Measurements from ENCODE around the gene ANKRD24.
A peak's percentile ranks its signal among the peaks of the same experiment; 100 is the strongest.
"Not testable (repeated sequence)": the region's sequence is repeated elsewhere in the genome, so short reads cannot be mapped to it uniquely, and the experiment has no call there.

ANKRD24 gene

DNA sequence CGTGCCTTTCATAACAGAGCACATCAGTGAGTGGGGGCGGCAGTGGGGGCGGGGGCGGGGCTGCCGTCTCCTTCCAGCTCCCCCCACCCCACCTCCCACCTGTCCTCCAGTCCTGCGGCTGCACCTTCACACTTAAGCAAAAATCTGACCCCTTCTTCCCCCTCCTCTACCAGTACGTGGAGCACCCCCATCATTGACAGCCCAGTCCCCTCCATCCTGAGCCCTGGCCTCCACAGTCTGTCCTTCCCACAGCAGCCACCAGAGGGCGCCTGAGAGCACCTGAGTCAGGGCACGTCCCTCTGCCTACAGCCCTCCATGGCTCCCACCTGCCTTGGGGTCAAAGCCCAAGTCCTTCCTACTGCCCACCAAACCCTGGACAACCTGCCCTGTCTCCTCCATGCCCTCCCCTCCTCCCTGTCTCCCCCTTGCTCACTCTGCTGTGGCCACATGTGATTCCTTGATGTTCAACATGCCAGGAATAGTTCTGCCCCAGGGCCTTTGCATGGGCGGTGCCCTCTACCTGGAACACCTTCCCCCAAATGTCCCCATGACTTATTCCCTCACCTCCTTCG, 50.9 kb downstream of the ANKRD24 start:
- ATAC-seq: peak; percentile 21 to 24

DNA sequence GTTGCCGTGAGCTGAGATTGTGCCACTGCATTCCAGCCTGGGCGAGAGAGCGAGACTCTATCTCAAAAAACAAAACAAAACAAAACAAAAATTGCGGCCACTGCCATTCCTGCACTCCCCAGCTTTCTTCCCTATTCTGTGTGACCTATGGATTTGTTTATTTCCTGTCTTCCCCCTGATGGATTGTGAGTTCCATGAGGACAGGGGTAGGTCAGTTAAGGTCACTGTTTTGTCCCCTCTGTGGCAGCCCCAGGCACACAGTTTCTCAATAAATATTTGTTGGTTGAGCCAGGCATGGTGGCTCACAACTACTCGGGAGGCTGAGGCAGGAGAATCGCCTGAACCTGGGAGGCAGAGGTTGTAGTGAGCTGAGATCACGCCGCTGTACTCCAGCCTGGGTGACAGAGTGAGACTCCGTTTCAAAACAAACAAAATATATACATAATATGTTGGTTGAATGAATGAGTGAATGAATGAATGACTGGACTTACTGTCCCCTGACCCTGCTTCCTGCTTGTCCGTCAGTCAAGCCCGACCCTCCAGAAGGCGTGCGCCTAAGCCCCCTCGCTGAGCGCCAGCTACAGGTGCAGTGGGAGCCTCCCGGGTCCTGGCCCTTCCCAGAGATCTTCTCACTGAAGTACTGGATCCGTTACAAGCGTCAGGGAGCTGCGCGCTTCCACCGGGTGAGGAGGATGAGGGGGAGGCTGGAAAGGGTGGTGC, 51.8 kb downstream of the ANKRD24 start:
- ATAC-seq: no peak

DNA sequence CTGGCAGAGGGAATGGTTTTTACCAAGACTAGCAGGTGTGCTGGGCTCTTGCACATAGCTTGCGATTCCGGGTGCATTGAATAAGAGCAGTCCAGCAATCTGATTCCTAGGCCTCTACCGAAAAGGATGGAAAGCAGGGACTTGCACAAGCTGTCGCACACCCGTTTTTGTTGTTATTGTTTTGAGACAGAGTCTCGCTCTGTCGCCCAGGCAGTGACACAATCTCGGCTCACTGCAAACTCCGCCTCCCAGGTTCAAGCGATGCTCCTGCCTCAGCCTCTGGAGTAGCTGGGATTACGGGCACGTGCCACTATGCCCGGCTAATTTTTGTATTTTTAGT, 52.3 kb downstream of the ANKRD24 start:
- no peak for ATAC-seq

DNA sequence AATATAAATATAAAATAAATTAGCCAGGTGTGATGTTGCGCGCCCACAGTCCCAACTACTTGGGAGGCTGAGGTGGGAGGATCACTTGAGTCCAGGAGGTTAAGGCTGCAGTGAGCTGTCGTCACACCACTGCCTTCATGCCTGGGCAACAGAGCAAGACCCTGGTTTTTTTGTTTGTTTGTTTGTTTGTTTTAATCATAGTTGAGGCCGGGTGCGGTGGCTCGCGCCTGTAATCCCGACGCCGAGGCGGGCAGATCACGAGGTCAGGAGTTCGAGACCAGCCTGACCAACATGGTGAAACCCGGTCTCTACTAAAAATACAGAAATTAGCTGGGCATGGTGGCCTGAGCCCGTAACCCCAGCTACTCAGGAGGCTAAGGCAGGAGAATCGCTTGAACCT, 55.0 kb downstream of the ANKRD24 start:
- ATAC-seq: not testable (repeated sequence)

DNA sequence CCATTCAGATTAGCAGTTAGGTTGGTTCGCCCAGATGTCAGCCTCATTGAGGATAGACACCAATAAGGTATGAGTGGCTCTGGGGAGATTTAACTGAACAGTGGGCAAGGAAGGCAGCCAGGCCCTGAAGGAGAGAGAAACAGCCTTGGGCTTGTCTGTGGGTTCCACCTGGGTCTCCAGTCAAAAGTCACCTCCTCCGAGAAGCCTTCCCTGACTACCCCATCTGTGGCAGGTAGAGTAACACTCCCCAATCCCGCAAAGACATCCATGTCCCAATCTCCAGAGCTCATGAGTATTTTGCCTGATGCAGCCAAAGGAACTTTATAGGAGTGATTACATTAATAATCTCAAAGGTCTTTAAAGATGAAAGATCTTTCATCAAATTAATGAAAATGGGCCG, 56.3 kb downstream of the ANKRD24 start:
- ATAC-seq: no peak

DNA sequence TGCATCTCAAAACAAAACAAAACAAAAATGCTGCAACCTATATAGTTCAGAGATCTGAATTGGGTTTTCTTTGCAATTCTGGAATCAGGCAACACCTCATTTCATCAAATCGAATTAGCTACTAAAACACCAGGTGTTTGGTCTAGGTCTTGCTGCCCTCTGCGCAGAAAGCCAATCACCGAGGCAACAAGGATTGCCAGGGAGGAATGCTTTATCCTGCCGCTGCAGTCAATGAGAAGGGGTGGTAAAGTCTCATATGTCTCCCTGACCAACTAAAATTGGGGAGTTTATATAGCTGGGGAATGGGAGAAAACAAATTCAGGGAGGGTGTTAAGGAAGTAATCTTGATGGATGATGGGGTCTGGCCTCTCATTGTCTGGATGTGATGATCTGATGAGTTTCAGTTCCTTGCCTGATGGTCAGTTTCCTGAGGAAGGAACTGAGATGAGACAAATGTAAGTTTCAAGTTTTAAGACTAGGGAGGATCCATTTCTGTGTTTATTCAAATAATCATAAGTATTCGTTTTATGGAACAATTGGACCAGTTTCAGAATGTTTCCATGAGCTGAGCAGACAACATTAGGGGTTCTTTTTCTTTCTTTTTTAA, 59.4 kb downstream of the ANKRD24 start:
- no peak for ATAC-seq

DNA sequence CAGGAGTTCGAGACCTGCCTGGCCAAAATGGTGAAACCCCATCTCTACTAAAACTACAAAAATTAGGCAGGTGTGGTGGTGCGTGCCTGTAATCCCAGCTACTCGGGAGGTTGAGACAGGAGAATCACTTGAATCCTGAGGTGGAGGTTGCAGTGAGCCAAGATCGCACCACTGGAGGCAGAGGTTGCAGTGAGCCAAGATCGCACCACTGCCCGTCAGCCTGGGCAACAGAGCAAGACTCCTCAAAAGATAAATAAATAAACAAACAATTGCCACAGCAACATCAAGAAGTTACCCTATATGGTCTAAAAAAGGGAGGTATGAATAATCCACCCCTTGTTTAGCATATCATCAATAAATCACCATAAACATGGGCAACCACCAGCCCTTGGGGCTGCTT, 63.4 kb downstream of the ANKRD24 start:
- not testable (repeated sequence) for ATAC-seq

DNA sequence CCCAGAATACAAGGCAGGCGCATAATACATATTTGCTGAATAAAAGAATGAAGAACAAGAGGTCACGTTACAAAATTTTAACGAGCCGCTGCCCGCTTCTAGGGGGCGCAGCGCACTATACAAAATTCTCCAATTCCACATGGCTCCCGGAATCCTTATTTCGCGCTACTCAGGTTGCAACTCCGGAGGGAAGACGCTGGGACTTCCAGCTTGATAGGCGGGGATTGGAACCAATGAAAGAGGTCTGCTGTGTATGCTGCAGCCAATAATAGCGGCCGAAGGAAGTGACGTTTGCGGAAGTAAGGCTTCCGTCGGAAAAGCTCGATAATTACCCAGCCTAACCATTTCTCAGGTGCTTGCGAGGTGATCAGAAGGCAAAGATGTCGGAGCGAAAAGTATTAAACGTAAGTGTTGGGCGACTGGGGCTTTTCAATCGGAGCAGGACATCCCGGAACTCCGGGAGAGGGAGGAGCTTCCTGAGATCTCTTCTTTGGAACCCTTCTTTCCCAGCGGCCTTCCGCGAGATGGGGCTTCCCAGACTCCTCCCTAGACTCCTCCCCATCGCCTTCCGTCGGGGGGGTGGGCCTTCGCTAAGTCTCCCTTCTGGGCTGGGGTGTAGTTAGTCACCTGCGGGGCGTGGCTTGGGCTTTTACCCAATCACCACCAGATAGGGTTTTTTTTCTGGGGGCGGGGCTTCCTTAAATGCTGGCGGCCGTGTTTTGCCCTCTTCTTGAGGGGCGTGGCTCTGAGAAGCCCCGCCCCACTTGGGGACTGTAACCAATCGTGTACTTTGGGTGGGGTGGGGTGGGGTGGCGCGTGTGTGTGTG, 64.5 kb downstream of the ANKRD24 start, which contains the start of gene YJU2:
Gene YJU2, plus strand, starts transcription at position 314 of the 827 bp plus-strand sequence. Its CDS starts 67 bp downstream, at position 381.
- ATAC-seq: peak; percentile 91 to 93

DNA sequence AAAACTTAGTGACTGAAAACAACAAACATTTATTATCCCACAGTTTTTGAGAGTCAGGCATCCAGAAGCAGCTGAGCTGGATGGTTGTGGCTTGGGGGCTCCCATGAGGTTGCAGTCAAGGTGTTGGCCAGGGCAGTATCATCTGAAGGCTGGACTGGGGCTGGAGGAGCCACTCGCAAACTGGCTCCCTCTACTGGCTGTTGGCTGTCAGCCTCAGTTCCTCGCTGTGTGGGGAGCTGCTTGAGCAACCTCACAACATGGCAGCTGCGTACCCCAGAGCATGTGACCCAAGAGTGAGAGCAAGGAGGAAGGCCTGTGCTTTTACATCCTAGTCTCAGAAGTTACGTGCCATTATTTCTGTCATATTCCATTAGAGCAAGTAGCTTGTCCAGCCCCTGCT, 74.1 kb downstream of the ANKRD24 start:
- peak in 1 of 2 donors; percentile 13 for ATAC-seq

DNA sequence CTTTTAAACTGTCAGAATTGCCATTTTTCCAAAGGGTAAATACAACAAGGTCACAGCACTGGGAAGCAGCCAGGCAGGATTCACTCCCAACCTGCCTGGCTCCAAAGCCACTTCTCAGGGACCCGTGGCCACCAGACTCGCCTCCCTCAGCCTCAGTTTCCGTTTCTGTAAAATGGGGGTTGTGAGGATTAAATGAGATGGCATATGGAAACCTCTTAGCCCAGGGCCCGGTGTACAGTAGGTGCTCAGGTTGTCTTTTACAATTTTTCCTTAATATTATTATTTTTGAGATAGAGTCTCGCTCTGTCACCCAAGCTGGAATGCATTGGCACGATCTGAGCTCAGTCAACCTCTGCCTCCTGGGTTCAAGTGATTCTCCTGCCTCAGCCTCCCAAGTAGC, 74.5 kb downstream of the ANKRD24 start:
- no peak for ATAC-seq

DNA sequence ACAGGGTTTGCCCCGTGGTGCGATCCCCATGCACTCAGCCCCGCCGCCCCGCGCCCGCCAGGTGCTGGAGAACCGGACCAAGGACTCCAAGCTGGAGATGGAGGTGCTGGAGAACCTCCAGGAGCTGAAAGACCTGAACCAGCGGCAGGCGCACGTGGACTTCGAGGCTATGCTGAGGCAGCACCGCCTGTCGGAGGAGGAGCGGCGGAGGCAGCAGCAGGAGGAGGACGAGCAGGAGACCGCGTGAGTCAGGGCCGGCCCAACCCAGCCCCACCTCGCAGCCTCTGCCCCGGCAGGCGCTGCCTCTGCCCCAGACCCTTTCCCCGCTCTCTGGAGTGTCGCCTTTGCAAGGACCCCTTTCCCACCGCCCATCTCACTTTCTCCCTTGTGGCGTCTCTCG, 75.7 kb downstream of the ANKRD24 start:
- no peak for ATAC-seq

DNA sequence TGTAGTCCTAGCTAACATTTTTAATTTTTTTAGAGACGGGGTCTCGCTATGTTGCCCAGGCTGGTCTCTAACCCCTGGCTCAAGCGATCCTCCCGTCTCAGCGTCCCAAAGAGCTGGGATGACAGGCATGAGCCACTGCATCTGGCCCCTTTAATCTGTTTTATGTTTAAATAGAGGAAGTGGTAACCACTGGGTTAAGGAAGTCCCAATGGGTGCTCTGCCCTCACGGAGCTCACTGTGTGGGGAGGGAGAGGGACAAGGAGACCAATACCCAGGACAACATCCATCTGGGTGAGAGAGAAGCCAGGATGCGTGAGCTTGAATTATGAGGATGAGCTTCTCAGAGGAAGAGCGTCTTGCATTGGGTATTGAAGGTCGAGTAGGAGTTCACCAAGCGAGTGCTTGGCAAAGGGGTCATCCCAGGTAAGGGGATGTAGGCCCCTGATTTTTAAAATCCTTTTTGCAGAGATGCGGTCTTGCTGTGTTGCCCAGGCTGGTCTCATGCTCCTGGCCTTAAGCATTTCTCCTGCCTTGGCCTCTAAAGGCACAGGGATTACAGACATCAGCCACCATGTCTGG, 78.2 kb downstream of the ANKRD24 start:
- ATAC-seq: no peak

DNA sequence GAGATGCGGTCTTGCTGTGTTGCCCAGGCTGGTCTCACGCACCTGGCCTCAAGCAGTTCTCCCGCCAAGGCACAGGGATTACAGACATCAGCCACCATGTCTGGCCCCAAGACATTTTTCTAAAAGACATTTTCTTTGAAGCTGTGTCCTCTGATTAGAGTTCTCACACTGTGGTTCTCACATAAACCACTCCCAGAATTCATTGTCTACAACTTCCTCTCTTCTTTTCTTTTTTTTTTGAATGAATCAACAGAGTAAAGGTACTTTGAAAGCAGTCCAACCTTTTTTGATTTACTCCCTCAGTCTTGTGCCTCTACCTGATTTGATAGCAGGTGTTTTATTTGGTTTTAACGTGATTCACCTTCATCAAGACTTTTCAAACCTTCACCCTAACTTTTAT, 82.3 kb downstream of the ANKRD24 start:
- no peak for ATAC-seq

DNA sequence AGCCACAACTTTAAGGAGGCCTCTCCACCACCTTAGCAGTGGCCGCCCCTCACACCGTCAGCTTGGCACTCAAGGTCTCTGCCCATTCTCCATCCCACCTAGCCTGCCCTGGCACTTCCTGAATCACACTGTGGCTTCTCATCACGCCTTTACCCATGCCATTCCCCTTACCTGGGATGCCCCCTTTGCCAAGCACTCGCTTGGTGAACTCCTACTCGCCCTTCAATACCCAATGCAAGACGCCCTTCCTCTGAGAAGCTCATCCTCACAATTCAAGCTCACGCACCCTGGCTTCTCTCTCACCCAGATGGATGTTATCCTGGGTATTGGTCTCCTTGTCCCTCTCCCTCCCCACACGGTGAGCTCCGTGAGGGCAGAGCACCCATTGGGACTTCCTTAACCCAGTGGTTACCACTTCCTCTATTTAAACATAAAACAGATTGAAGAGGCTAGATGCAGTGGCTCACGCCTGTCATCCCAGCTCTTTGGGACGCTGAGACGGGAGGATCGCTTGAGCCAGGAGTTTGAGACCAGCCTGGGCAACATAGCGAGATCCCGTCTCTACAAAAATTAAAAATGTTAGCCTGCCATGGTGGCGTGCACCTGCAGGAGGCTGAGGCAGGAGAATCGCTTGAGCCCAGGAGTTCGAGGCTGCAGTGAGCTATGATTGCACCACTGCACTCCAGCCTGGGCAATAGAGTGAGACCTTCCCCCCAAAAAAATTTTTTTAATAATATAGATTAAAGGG, 83.9 kb downstream of the ANKRD24 start:
- ATAC-seq: no peak

DNA sequence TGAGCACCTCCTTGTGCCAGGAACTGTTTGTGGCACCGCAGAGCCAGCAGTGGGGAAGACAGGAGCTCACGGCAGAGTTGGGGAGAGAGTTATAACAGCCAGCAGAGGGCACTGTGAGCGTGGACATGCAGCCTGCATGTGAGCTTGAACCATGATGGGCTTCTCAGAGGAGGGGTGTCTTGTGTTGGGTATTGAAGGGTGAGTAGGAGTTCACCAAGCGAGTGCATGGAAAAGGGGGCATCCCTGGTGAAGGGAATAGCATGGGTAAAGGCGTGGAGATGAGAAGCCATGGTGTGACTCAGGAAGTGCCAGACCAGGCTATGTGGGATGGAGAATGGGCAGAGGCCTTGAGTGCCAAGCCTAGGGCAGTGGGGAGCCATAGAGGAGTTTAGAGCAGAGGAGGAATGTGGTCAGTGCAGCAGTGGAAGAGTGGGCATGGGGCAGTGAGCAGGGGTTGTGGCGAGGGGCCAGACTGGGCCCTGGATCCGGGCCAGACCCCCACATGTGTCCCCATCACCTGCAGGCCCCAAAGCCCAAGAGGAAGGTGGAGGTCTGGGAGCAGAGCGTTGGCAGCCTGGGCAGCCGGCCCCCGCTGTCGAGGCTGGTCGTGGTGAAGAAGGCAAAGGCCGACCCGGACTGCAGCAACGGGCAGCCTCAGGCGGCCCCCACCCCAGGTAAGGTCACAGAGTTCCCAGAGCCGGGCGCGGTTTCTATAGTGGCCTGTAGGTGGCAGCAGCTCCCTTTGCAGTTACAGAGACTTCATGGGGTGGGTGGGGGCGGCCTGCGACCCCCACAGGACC, 84.8 kb downstream of the ANKRD24 start:
- peak; percentile 65 to 67 for ATAC-seq

DNA sequence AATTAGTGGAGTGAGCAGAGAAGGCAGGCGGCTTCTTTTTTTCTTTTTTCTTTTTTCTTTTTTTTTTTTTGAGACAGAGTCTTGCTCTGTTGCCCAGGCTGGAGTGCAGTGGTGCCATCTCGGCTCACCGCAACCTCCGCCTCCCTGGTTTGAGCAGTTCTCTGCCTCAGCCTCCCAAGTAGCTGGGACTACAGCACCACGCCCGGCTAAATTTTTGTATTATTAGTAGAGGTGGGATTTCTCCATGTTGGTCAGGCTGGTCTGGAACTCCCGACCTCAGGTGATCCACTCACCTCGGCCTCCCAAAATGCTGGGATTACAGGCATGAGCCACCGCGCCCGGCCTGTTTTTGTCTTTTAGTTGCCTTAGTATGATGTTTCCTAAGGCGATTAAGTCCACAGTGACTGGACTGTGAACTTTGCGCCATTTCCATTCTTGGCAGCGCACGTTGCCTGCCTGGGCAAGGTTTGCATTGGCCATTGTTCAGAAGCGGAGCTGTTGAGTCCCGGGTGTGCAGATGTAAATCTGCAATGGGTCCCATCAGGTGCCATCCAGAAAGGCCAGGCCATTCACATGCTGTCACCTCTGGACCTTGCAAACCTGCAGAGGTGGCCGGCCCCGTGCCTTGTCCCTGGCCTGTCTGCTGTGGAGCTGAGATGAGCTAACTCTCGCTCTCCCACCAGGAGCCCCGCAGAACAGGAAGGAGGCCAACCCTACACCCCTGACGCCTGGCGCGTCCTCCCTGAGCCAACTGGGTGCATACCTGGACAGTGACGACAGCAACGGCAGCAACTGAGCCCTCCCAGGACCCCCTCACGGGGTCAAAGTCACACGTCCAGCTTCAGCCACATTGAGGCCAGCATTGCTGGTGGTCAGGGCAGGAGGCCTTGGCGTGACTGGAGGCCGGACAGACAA, 85.7 kb downstream of the ANKRD24 start:
- ATAC-seq: peak in 1 of 2 donors; percentile 6

DNA sequence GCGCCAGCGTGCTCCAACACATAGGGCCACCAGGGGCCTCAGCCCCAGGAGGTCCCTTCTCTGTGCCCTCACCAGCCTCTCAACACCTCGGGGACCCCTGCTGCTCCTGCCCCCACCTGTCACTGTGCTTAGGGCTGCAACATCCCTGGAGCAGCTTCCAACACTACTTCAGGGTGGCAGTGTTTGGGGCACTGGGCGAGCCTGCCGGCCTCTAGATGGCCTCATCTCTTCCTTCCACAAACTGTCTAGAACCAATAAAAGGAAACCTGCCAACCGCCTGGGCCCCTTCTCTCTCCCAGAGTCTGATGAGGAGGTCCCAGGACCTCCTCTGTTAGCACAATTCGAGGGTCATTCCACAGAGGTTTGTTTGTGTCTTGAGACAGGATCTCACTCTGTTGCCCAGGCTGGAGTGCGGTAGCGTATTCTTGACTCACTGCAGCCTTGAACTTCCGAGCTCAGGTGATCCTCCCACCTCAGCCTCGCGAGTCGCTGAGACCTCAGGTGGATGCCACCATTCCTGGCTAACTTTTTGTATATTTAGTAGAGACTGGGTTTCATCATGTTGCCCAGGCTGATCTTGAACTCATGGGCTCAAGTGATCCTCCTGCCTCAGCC, 86.4 kb downstream of the ANKRD24 start:
- no peak for ATAC-seq

DNA sequence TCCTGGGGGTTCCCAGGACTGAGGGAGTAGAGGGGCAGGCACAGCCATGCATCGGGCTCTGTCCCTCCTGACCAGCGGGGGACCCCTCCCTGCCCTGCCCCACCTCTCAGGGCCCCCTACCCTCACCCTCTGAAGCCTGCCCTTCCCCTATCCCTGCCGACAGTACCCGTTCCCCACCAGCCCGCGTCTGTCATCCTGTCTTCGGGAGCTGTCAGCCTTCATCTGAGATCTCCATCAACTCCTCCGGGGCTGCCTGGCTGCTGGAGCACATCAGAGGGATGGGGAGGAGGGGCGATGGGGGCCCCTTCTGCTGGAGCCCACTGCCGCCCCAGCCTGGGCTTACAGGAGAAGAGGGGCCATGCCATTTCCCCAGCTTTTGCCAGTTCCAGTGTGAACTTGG, 90.4 kb downstream of the ANKRD24 start:
- ATAC-seq: no peak

DNA sequence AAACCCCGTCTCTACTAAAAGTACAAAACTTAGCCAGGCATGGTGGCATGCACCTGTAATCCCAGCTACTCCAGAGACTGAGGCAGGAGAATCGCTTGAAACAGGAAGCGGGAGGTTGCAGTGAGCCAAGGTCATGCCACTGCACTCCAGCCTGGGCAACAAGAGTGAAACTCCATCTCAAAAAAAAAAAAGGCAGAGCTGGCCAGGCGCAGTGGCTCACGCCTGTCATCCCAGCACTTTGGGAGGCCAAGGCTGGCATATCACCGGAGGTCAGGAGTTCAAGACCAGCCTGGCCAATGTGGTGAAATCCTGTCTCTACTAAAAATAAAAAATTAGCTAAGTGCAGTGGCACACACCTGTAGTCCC, 91.8 kb downstream of the ANKRD24 start:
- not testable (repeated sequence) for ATAC-seq

Data from activated CD4-positive, CD25-positive, alpha-beta regulatory T cell treated with anti-CD3 and anti-CD28 coated beads, Interleukin-2, amount 50 U/mL, for 24 hours (primary cell).